Forelimb muscle (tissue), 1 donor: Measurements from ENCODE around the gene UQCR10. TPM values are rescaled to one million over a fixed set of nuclear protein-coding genes. Genes with fewer than 3 reads are reported as not detected.
"Not testable (repeated sequence)": the region's sequence is repeated elsewhere in the genome, so short reads cannot be mapped to it uniquely, and the experiment has no call there.

ENCODE experiments used
- DNase-seq: peaks from one replicate; pipeline ENCODE4 v3.0.0-alpha.2; 2013; ENCODE audit warnings: low read depth
- polyA plus RNA-seq: library from polyadenylated mRNA; unstranded; fragments of 120-200 nt; gene quantifications from one replicate; pipeline ENCODE4 v1.2.1, GENCODE V29; 2013; ENCODE audit not compliant: insufficient read length

UQCR10 gene
- polyA plus RNA-seq, 1 donor, result 130 TPM

- no peak for DNase-seq
These were observed 29.7 kb upstream of the UQCR10 start for GRCh38 chr22:29737251-29738117.

GRCh38 chr22:29738118-29738815, 28.9 kb upstream of the UQCR10 start:
- DNase-seq, result no peak

GRCh38 chr22:29739346-29739875, 27.8 kb upstream of the UQCR10 start:
- DNase-seq, result no peak

GRCh38 chr22:29740216-29740615, 27.0 kb upstream of the UQCR10 start:
- no peak for DNase-seq

GRCh38 chr22:29741926-29742325, 25.2 kb upstream of the UQCR10 start:
- no peak for DNase-seq

- DNase-seq, result no peak
These were observed 24.8 kb upstream of the UQCR10 start for GRCh38 chr22:29742326-29742725.

- no peak for DNase-seq
These were observed 22.3 kb upstream of the UQCR10 start for GRCh38 chr22:29744902-29745301.

GRCh38 chr22:29747832-29748231, 19.3 kb upstream of the UQCR10 start:
- no peak for DNase-seq

- no peak for DNase-seq
These were observed 18.8 kb upstream of the UQCR10 start for GRCh38 chr22:29748248-29748893.

GRCh38 chr22:29750029-29750428, 17.1 kb upstream of the UQCR10 start:
- DNase-seq, result no peak

- no peak for DNase-seq
These were observed 16.3 kb upstream of the UQCR10 start for GRCh38 chr22:29750559-29751538.

- no peak for DNase-seq
These were observed 15.5 kb upstream of the UQCR10 start for GRCh38 chr22:29751669-29752068.

- DNase-seq, result no peak
These were observed 13.1 kb upstream of the UQCR10 start for GRCh38 chr22:29753808-29754657.

GRCh38 chr22:29754658-29755395, 12.3 kb upstream of the UQCR10 start:
- not testable (repeated sequence) for DNase-seq

- no peak for DNase-seq
These were observed 11.3 kb upstream of the UQCR10 start for GRCh38 chr22:29755889-29756288.

- no peak for DNase-seq
These were observed 10.8 kb upstream of the UQCR10 start for GRCh38 chr22:29756341-29756740.

- no peak for DNase-seq
These were observed 10.1 kb upstream of the UQCR10 start for GRCh38 chr22:29757096-29757495.

- DNase-seq, result no peak
These were observed 9.0 kb upstream of the UQCR10 start for GRCh38 chr22:29758068-29758622.

- DNase-seq, result no peak
These were observed 8.2 kb upstream of the UQCR10 start for GRCh38 chr22:29758959-29759358.
